ENCODE measurements around the gene PGAP6. TPM values are rescaled to one million over a fixed set of nuclear protein-coding genes. Genes with fewer than 3 reads are reported as not detected.

Gene PGAP6
- total and polyA plus RNA-seq, 9 of the 15 experiments (the other 6 are each of a cell fraction or from before 2014, with no cell fraction given) = 0.45 to 50.2 (median 39.3) TPM

- ChIA-PET POLR2A (no interaction called here), CTCF (ENCODE audit: low intra/inter-chr PET ratio) (no interaction called here)
- Histone ChIP-seq H3K4me1 (replicated peaks in 1 of 2; ENCODE audit: control insufficient read depth in 2 of 2, insufficient read depth in 2 of 2, low read length in 2 of 2) (peaks cover 12 to 40% of the 10 kb centered on the region in 2 experiments; a peak in 3 of 5 replicates), H2AFZ (ENCODE audit: low read depth, low read length) (no peak overlapping the region), H3K4me3 (0 out of 2 replicates have a peak overlapping the region, but pooled peaks have one; percentile 49), H3K36me3 (ENCODE audit: control insufficient read depth, insufficient read depth, low read length) (no peaks in the 10 kb centered on the region; the same call in 2 of the 3 replicates), H3K4me2 (ENCODE audit: insufficient read depth, low read length) (peak overlapping the region; percentile 69; the same call in 1 of the 2 replicates), H3K79me2 (ENCODE audit: control insufficient read depth, insufficient read depth, low read length) (peaks cover 8% of the 10 kb centered on the region; the same call in 2 of the 3 replicates), H3K27ac (ENCODE audit: extremely low read depth, low read depth, low read length) (no peak overlapping the region), H3K9me3 (replicated peaks; ENCODE audit: control insufficient read depth, insufficient read depth, low read depth, low read length) (no peaks in the 10 kb centered on the region), H4K20me1 (replicated peaks; ENCODE audit: control insufficient read depth, insufficient read depth, low read length) (no peaks in the 10 kb centered on the region), H3K9me1 (ENCODE audit: control insufficient read depth, insufficient read depth, low read length) (no peaks in the 10 kb centered on the region), H3K27me3 (ENCODE audit: control insufficient read depth in 2 of 2, insufficient read depth in 2 of 2, low read length in 2 of 2) (no peaks in the 10 kb centered on the region), H3K9ac (ENCODE audit: insufficient read depth in 1 of 2, low read depth in 2 of 2, low read length in 2 of 2) (no peak overlapping the region)
- TSS peak; percentile 76 for BruUV-seq (replicated peaks)
- no peak for FAIRE-seq
- DNase-seq (ENCODE audit: extremely low read depth in 1 of 4, low spot score in 3 of 4) = no peak
- 68% methylated on average over 9 of the region's 10 CpGs for WGBS (ENCODE audit: insufficient coverage, low coverage, missing lambda C conversion rate)
- intact Hi-C loops (cut with micrococcal nuclease) = loop anchor here (10.0 kb wide), 1 partner anchor 58 kb away; no protein-coding TSS in a partner anchor
- ATAC-seq = no peak
- in situ Hi-C loops (cut with MboI) = no loop called here
- no peak for TF ChIP-seq ARID2 (IDR thresholded peaks at IDR 0.05)
- TF ChIP-seq RB1 (IDR thresholded peaks at IDR 0.05; ENCODE audit: low read depth) = no peak
- TF ChIP-seq ZNF277 (CRISPR knock-in tag; IDR thresholded peaks at IDR 0.05; ENCODE audit: borderline replicate concordance) = no peak
- no peak for TF ChIP-seq ZNF274 (IDR thresholded peaks at IDR 0.05; ENCODE audit: borderline replicate concordance, low read depth, low read length)
- 0 out of 2 replicates have a peak, but pooled peaks have one; percentile 3 for TF ChIP-seq GATA2 (CRISPR knock-in tag; IDR thresholded peaks at IDR 0.05)
- 0 out of 2 replicates have a peak, but pooled peaks have one; percentile 25 for TF ChIP-seq ZBTB40 (IDR thresholded peaks at IDR 0.05)
- no peak for TF ChIP-seq ZBTB40 (CRISPR knock-in tag; IDR thresholded peaks at IDR 0.05)
- TF ChIP-seq TEAD2 (tag; IDR thresholded peaks at IDR 0.05) = no peak
Measured at GRCh38 chr16:427250-427649, 45.5 kb upstream of the PGAP6 start.

All from K562 (cell line).